ENCODE measurements around the gene CLDN1. TPM values are rescaled to one million over a fixed set of nuclear protein-coding genes. Genes with fewer than 3 reads are reported as not detected.

Gene CLDN1
- polyA plus RNA-seq, 6 donors from 2014 or later: not detected

- H3K9me3 Mint-ChIP-seq: no peaks in the 10 kb centered on the region
- peak overlapping the region in 4 of 8 donors; percentile 38 to 61 (median 46) for H3K4me3 Mint-ChIP-seq
- H3K36me3 Mint-ChIP-seq: no peaks in the 10 kb centered on the region
- H3K27ac Mint-ChIP-seq: no peak overlapping the region
- DNase-seq (no peak), ATAC-seq (ENCODE audit: low read depth in 2 of 2) (no peak)
- peaks cover 9 to 21% (median 10%) of the 10 kb centered on the region in 3 donors for H3K4me1 Mint-ChIP-seq
- H3K27me3 Mint-ChIP-seq: peaks cover 42 to 64% (median 51%) of the 10 kb centered on the region in 3 donors
Observed at GRCh38 chr3:190323246-190323626, 990 bp upstream of the CLDN1 start.

DNA sequence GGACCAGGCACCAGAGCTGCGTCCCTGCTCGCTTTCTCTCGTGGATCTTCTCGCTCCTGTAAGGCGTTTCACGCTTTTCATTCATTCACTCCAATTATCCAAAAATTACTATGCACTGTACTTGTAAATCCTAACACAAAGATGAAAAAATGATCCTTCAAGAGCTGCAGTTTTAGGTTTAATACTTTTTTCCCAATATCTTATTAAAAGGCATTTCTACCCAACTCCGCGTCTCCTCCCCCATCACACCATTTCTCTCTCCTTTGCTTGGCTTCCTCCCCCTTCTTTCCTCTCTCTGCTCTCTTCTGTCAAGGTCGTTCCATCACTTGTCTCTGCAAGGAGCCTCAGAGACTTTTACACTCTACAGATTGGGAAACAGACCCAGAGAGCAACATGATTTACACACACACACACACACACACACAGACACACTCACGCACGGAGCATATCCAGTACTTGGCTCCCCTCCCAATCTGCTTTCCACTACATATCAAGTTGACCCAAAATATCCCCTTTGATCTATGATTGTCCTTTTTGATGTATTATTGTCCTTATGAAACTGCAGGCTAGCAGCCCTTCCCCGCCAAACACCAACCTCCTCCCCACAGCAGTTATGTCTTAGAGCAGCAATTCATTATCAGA, 479 bp upstream of the CLDN1 start:
- Mint-ChIP-seq H3K9me3 (no peaks in the 10 kb centered on the region), H3K27ac (peak overlapping the region in 2 of 6 donors; percentile 40 to 86), H3K4me1 (peaks cover 9 to 21% (median 10%) of the 10 kb centered on the region in 3 donors), H3K36me3 (no peaks in the 10 kb centered on the region), H3K4me3 (peak overlapping the region in 5 of 8 donors; percentile 38 to 85 (median 61)), H3K27me3 (peaks cover 42 to 67% (median 56%) of the 10 kb centered on the region in 3 donors)
- DNase-seq (no peak), ATAC-seq (ENCODE audit: low read depth in 2 of 2) (no peak)

DNA sequence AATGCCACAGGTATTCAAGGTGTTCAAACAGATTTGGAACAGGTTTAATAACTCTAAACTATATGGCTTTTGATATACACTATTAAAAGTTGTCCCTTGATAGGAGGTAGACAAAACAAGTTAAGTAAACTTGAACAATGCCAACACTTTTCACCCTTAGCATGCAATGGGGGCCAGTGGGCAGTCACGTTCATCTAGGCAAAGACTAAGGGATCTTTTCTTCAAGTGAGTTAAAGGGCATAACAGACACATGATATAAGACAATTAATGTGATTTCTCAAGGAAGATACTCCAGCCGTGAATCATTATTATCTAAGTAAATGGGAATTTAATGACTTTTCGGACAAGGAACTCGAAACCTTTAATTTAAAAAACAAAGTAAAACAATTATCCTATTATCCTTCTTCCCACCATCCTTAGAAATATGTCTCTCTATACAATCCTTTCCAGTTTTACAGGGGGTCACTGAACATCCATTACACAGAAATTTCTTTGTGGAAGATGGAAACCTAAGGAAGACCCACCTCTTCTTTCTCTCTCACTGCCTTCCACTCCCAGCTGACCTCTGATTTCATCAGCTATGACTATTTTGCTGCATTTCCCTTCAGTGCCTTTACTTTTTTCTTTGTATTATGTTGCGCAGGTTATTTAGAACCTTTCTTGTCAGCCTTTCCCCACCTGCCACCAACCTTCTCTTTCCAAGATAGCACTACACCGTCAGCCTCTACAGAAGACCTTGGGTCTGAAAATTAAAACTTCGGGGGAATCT, 1.5 kb downstream of the CLDN1 start:
- Mint-ChIP-seq H3K4me1 (peaks cover 9 to 21% (median 10%) of the 10 kb centered on the region in 3 donors), H3K9me3 (no peaks in the 10 kb centered on the region), H3K27ac (no peak overlapping the region), H3K36me3 (no peaks in the 10 kb centered on the region), H3K4me3 (peak overlapping the region in 2 of 8 donors; percentile 31 to 54), H3K27me3 (peaks cover 38 to 58% (median 57%) of the 10 kb centered on the region in 3 donors)
- DNase-seq: no peak
- no peak for ATAC-seq (ENCODE audit: low read depth in 2 of 2)

GRCh38 chr3:190319660-190320059, 2.6 kb downstream of the CLDN1 start:
- H3K27me3 Mint-ChIP-seq: peaks cover 38 to 50% (median 47%) of the 10 kb centered on the region in 3 donors
- H3K4me1 Mint-ChIP-seq: peaks cover 9 to 21% (median 10%) of the 10 kb centered on the region in 3 donors
- H3K27ac Mint-ChIP-seq: no peak overlapping the region
- H3K4me3 Mint-ChIP-seq: no peak overlapping the region
- no peaks in the 10 kb centered on the region for H3K36me3 Mint-ChIP-seq
- H3K9me3 Mint-ChIP-seq: no peaks in the 10 kb centered on the region
- no peak for DNase-seq
- ATAC-seq (ENCODE audit: low read depth in 2 of 2): no peak

GRCh38 chr3:190318666-190319065, 3.6 kb downstream of the CLDN1 start:
- DNase-seq: no peak
- Mint-ChIP-seq H3K36me3 (no peaks in the 10 kb centered on the region), H3K27ac (no peak overlapping the region), H3K4me1 (peaks cover 9 to 21% (median 10%) of the 10 kb centered on the region in 3 donors), H3K4me3 (no peak overlapping the region), H3K27me3 (peaks cover 32 to 48% (median 47%) of the 10 kb centered on the region in 3 donors), H3K9me3 (no peaks in the 10 kb centered on the region)
- ATAC-seq (ENCODE audit: low read depth in 2 of 2): no peak

GRCh38 chr3:190314741-190315140, 7.5 kb downstream of the CLDN1 start:
- Mint-ChIP-seq H3K27ac (no peak overlapping the region), H3K9me3 (no peaks in the 10 kb centered on the region), H3K4me1 (no peaks in the 10 kb centered on the region), H3K4me3 (no peak overlapping the region), H3K27me3 (peaks cover 7 to 20% (median 16%) of the 10 kb centered on the region in 3 donors), H3K36me3 (no peaks in the 10 kb centered on the region)
- ATAC-seq (ENCODE audit: low read depth in 2 of 2): no peak
- DNase-seq: no peak

GRCh38 chr3:190309414-190309813, 12.8 kb downstream of the CLDN1 start:
- Mint-ChIP-seq H3K4me3 (no peak overlapping the region), H3K36me3 (no peaks in the 10 kb centered on the region), H3K27ac (no peak overlapping the region), H3K27me3 (no peaks in the 10 kb centered on the region), H3K9me3 (peaks cover 0 to 5% (median 0%) of the 10 kb centered on the region in 7 donors), H3K4me1 (no peaks in the 10 kb centered on the region)
- ATAC-seq (ENCODE audit: low read depth in 2 of 2) (no peak), DNase-seq (no peak)

DNA sequence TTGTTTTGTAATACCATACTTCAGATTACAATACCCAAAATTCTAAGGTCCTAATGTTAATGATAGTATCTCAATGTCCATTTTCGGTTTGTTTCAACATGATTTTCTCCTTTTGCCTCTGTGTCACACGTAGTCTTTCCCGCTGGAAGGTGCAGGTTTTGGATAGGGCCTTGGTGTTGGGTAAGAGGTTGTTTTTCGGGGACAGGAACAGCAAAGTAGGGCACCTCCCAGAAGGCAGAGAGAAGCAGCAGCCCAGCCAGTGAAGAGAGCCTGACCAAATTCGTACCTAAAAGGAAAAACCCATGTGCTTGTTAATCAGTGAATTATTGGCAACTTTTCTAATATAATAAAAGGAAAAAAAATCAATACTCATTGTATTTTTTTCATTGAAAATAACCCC, 14.1 kb downstream of the CLDN1 start:
- Mint-ChIP-seq H3K27me3 (no peaks in the 10 kb centered on the region), H3K27ac (no peak overlapping the region), H3K36me3 (no peaks in the 10 kb centered on the region), H3K4me3 (no peak overlapping the region), H3K4me1 (no peaks in the 10 kb centered on the region), H3K9me3 (peaks cover 0 to 5% (median 0%) of the 10 kb centered on the region in 7 donors)
- ATAC-seq (ENCODE audit: low read depth in 2 of 2): no peak
- DNase-seq: no peak

DNA sequence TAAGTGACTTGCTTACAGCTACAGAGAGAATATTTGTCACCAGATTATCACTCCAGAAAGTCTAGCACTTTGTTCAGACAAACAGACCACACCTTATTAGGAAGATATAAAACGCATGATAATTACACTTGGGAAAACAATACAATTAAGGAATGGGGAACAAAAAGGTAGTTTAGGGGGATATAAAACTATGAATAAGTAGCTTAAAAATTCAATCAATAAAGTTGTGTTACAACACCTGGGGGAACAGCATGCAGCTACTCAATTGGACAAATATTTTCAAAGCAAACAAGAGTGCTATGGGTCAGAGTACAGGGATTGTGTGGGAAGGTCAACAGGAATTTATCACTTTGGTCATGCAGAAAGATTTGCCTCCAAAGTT, 15.1 kb downstream of the CLDN1 start:
- H3K9me3 Mint-ChIP-seq: peaks cover 0 to 5% (median 0%) of the 10 kb centered on the region in 7 donors
- no peaks in the 10 kb centered on the region for H3K36me3 Mint-ChIP-seq
- ATAC-seq (ENCODE audit: low read depth in 2 of 2) (no peak), DNase-seq (no peak)
- no peaks in the 10 kb centered on the region for H3K27me3 Mint-ChIP-seq
- no peak overlapping the region for H3K4me3 Mint-ChIP-seq
- no peaks in the 10 kb centered on the region for H3K4me1 Mint-ChIP-seq
- H3K27ac Mint-ChIP-seq: no peak overlapping the region

- H3K4me3 Mint-ChIP-seq: no peak overlapping the region
- DNase-seq (no peak), ATAC-seq (ENCODE audit: low read depth in 2 of 2) (no peak)
- H3K9me3 Mint-ChIP-seq: peaks cover 0 to 5% (median 0%) of the 10 kb centered on the region in 7 donors
- H3K27ac Mint-ChIP-seq: no peak overlapping the region
- H3K36me3 Mint-ChIP-seq: no peaks in the 10 kb centered on the region
- peaks cover 0 to 3% (median 0%) of the 10 kb centered on the region in 3 donors for H3K27me3 Mint-ChIP-seq
- H3K4me1 Mint-ChIP-seq: peaks cover 3 to 5% (median 4%) of the 10 kb centered on the region in 3 donors
Observed at GRCh38 chr3:190306513-190307163, 15.6 kb downstream of the CLDN1 start.

DNA sequence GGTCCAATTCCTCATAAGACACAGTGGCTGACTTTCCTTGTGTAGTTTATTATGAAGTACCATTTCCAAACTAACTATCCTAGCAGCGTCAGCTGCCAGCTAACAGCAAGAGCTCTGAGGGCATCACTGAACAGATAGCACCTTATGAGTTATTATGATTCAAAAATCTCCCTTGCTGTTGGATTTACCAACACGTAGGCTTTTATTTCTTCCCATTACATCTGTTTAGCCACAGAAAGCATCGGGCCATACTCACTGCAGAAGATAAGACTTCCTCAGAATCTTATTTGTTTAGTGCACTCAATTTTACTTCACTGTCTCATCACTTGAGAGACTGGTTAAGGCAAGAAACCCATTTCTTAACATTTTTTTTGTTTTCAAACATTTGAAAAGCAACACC, 16.2 kb downstream of the CLDN1 start:
- ATAC-seq (ENCODE audit: low read depth in 2 of 2) (no peak), DNase-seq (no peak)
- H3K4me3 Mint-ChIP-seq: no peak overlapping the region
- peaks cover 0 to 5% (median 0%) of the 10 kb centered on the region in 7 donors for H3K9me3 Mint-ChIP-seq
- H3K36me3 Mint-ChIP-seq: no peaks in the 10 kb centered on the region
- H3K27ac Mint-ChIP-seq: no peak overlapping the region
- H3K27me3 Mint-ChIP-seq: peaks cover 0 to 7% (median 0%) of the 10 kb centered on the region in 3 donors
- H3K4me1 Mint-ChIP-seq: peaks cover 4 to 7% (median 7%) of the 10 kb centered on the region in 3 donors

- ATAC-seq (ENCODE audit: low read depth in 2 of 2) (no peak), DNase-seq (no peak)
- Mint-ChIP-seq H3K36me3 (no peaks in the 10 kb centered on the region), H3K27me3 (peaks cover 0 to 7% (median 0%) of the 10 kb centered on the region in 3 donors), H3K9me3 (peaks cover 0 to 5% (median 0%) of the 10 kb centered on the region in 7 donors), H3K4me3 (no peak overlapping the region), H3K4me1 (peaks cover 4 to 7% (median 7%) of the 10 kb centered on the region in 3 donors), H3K27ac (no peak overlapping the region)
Observed at GRCh38 chr3:190305406-190305805, 16.8 kb downstream of the CLDN1 start.

GRCh38 chr3:190303884-190304283, 18.4 kb downstream of the CLDN1 start:
- Mint-ChIP-seq H3K4me1 (peaks cover 4 to 7% (median 7%) of the 10 kb centered on the region in 3 donors), H3K4me3 (no peak overlapping the region), H3K36me3 (no peaks in the 10 kb centered on the region), H3K27ac (no peak overlapping the region), H3K9me3 (peaks cover 0 to 5% (median 0%) of the 10 kb centered on the region in 7 donors), H3K27me3 (peaks cover 0 to 11% (median 0%) of the 10 kb centered on the region in 3 donors)
- ATAC-seq (ENCODE audit: low read depth in 2 of 2): no peak
- DNase-seq: no peak
